A673 (cell line): ENCODE measurements around the gene TSNAXIP1. TPM values are rescaled to one million over a fixed set of nuclear protein-coding genes. Genes with fewer than 3 reads are reported as not detected.

ENCODE experiments used
- BruUV-seq: library from RNA; stranded (reverse); fragments of 400-500 nt; replicated peaks from 2 replicates; lab custom pipeline; 2021; lab: Mats Ljungman, UMichigan
- CTCF ChIA-PET: fragments of 300-600 bp; sonication (Branson Sonifier 250); formaldehyde crosslinking; loops from one replicate; lab custom pipeline; 2022; ENCODE audit warnings: antibody characterized with exemption; lab: Charles Lee
- POLR2A ChIA-PET: fragments of 300-600 bp; sonication (Branson Sonifier 250); formaldehyde crosslinking; loops from one replicate; lab custom pipeline; 2022; ENCODE audit warnings: antibody characterized with exemption; ENCODE audit not compliant: low non-redundant PET; lab: Charles Lee
- DNase-seq: peaks from one replicate; pipeline ENCODE4 v3.0.0-alpha.2; 2015; ENCODE audit warnings: low spot score
- H3K27ac ChIP-seq: fragments of 200-600 bp; sonication (generic); 2 replicates; pipeline ENCODE4 v1.5.1; 2016; ENCODE audit warnings: mixed run types, low read depth, mild to moderate bottlenecking, mixed read lengths, antibody characterized with exemption, low read length; ENCODE audit not compliant: poor library complexity, severe bottlenecking
- H3K27me3 ChIP-seq: fragments of 200-600 bp; sonication (generic); replicated peaks from 2 replicates; pipeline ENCODE4 v1.6.1; 2017; ENCODE audit warnings: mixed run types, low read depth, mild to moderate bottlenecking, mixed read lengths, antibody characterized with exemption, low read length; ENCODE audit not compliant: insufficient read depth, poor library complexity
- H3K36me3 ChIP-seq: fragments of 200-600 bp; sonication (generic); 2 replicates; pipeline ENCODE4 v1.6.1; 2016; ENCODE audit warnings: mixed run types, mild to moderate bottlenecking, mixed read lengths, antibody characterized with exemption, low read length; ENCODE audit not compliant: insufficient read depth, poor library complexity, severe bottlenecking
- H3K4me1 ChIP-seq: fragments of 200-600 bp; sonication (generic); 2 replicates; pipeline ENCODE4 v1.6.1; 2017; ENCODE audit warnings: mixed run types, mild to moderate bottlenecking, mixed read lengths, antibody characterized with exemption, low read length; ENCODE audit not compliant: insufficient read depth, poor library complexity, severe bottlenecking
- H3K4me3 ChIP-seq: fragments of 200-600 bp; sonication (generic); 2 replicates; pipeline ENCODE4 v1.5.1; 2016; ENCODE audit warnings: low read depth, mixed run types, mild to moderate bottlenecking, mixed read lengths, low read length; ENCODE audit not compliant: poor library complexity, severe bottlenecking
- H3K9me3 ChIP-seq: fragments of 200-600 bp; sonication (generic); 2 replicates; pipeline ENCODE4 v1.6.1; 2016; ENCODE audit warnings: mixed run types, low read depth, mild to moderate bottlenecking, mixed read lengths, antibody characterized with exemption, low read length; ENCODE audit not compliant: poor library complexity, severe bottlenecking
- CTCF ChIP-seq: fragments of 300-800, 200-600 bp; sonication (generic); conservative IDR thresholded peaks from 2 replicates; pipeline ENCODE4 v1.5.1; 2017; ENCODE audit warnings: low read depth, mild to moderate bottlenecking, antibody characterized with exemption, low read length, moderate library complexity, mixed read lengths
- EZH2 ChIP-seq: fragments of 200-600 bp; sonication (generic); IDR thresholded peaks from 2 replicates; pipeline ENCODE4 v1.6.1; 2017; ENCODE audit warnings: borderline replicate concordance, low read depth, mild to moderate bottlenecking, mixed read lengths, antibody characterized with exemption, low read length; ENCODE audit not compliant: poor library complexity, severe bottlenecking
- intact Hi-C: fragments of 100-400 bp; cut with micrococcal nuclease; formaldehyde crosslinking; loops from one replicate; pipeline ENCODE4 v1.10.0; 2022; ENCODE audit not compliant: unreplicated experiment
- total RNA-seq: library from RNA; stranded (reverse); gene quantifications from 2 replicates; pipeline ENCODE4 v1.2.3, GENCODE V29; 2021

TSNAXIP1 gene
- total RNA-seq, 1 experiment from 2014 or later = 1.0 TPM

- POLR2A ChIA-PET = interaction anchor here (0.7 kb wide), 1 partner anchor 116 kb away, joined by 7 read pairs; no protein-coding TSS in a partner anchor
- DNase-seq = no peak
- Histone ChIP-seq H3K27me3 (no peaks in the 10 kb centered on the region), H3K4me3 (no peak overlapping the region), H3K27ac (no peak overlapping the region), H3K4me1 (no peaks in the 10 kb centered on the region), H3K9me3 (no peaks in the 10 kb centered on the region), H3K36me3 (no peaks in the 10 kb centered on the region)
- CTCF ChIA-PET = no interaction called here
- intact Hi-C loops = no loop called here
- TF ChIP-seq CTCF = no peak
- no peak for TF ChIP-seq EZH2
- BruUV-seq = no TSS peak
Measured at GRCh38 chr16:67786491-67786890, 20.2 kb upstream of the TSNAXIP1 start.

GRCh38 chr16:67790071-67790470 lies 16.6 kb upstream of the TSNAXIP1 start:
- TF ChIP-seq EZH2 = no peak
- no peak for TF ChIP-seq CTCF
- intact Hi-C loops = no loop called here
- Histone ChIP-seq H3K4me3 (no peak overlapping the region), H3K4me1 (no peaks in the 10 kb centered on the region), H3K9me3 (no peaks in the 10 kb centered on the region), H3K27ac (no peak overlapping the region), H3K36me3 (no peaks in the 10 kb centered on the region), H3K27me3 (no peaks in the 10 kb centered on the region)
- no TSS peak for BruUV-seq
- DNase-seq = no peak
- POLR2A ChIA-PET = no interaction called here
- CTCF ChIA-PET = no interaction called here

GRCh38 chr16:67796099-67796718 lies 10.5 kb upstream of the TSNAXIP1 start:
- TSS peak; percentile 9 for BruUV-seq
- intact Hi-C loops = no loop called here
- ChIA-PET POLR2A (no interaction called here), CTCF (no interaction called here)
- Histone ChIP-seq H3K9me3 (no peaks in the 10 kb centered on the region), H3K4me3 (no peak overlapping the region), H3K27ac (no peak overlapping the region), H3K4me1 (no peaks in the 10 kb centered on the region), H3K36me3 (peaks cover under 1% of the 10 kb centered on the region), H3K27me3 (no peaks in the 10 kb centered on the region)
- no peak for DNase-seq
- TF ChIP-seq CTCF (no peak), EZH2 (no peak)
